WI38 (cell line): ENCODE measurements around the gene ANP32B.
A peak's percentile ranks its signal among the peaks of the same experiment; 100 is the strongest.
"Not testable (repeated sequence)": the region's sequence is repeated elsewhere in the genome, so short reads cannot be mapped to it uniquely, and the experiment has no call there.

Experiments
- H3K4me3 ChIP-seq: 2 replicates; pipeline ENCODE4 v1.5.1; 2011; ENCODE audit warnings: low read depth, mild to moderate bottlenecking, control low read depth, low read length
- CTCF ChIP-seq: IDR thresholded peaks from 2 replicates; pipeline ENCODE4 v1.5.1; 2012; ENCODE audit warnings: low read depth, mild to moderate bottlenecking, control low read depth, low read length

ANP32B gene

DNA sequence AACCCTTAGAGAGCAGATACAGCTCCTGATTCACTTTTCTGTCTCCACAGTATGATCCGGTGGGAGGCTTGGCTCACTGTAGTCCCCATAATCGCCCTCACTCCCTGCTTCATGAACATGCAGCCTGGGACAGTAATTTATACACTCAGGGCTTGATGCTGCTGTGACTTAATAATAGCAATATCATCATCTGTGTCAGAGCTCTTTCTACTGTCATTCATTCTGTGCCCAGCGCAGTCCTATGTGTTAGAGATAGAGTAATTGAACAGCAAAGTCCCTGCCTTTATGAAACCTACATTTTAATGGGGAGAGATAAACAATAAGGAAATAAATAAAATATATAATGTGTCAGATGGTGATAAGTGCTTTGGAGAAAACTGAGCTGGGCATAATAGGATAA, 42.4 kb upstream of the ANP32B start:
- no peak for TF ChIP-seq CTCF
- no peak overlapping the region for H3K4me3 ChIP-seq

DNA sequence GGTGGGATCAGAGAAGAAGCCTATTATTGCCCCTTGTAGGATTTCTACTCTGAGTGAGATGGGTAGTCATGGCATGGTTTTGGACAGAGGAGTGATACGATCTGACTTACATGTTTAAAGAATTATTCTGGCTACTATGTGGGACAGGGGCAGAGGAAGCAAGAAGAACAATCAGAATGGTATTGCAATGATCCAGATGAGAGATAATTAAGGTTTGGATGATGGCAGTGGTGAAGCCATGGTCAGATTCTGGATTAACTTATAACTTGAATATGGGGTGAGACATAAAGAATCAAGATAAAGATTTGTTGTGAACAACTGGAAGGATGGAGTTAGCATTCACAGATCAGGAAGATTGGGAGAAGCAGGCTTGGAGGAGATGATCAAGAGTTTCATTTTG, 41.8 kb upstream of the ANP32B start:
- no peak for TF ChIP-seq CTCF
- no peak overlapping the region for H3K4me3 ChIP-seq

DNA sequence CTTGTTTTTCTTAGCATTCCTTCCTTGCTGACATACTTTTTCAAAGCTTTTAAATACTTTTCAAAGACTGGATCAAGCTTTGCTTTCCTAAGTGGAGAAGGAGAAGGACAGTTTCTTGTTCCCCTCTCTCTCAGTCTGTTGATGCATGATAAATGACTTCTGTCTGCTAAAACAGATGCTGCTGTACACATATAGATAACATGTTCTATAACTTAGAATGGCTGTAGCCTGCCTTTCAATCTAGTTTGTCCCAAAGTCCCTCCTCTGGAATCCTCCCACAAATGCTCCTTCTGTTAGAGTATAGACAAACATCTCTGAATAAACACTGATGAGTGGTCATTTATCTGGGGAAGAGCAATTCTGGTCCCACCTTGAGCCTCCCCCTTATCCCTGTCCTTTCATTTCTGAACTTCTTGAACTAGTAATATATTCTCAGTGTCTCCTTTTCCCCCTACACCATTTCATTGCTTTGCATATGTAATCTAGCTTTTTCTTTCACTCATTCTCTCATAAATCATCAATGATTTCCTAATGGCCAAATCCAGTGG, 39.8 kb upstream of the ANP32B start:
- no peak overlapping the region for H3K4me3 ChIP-seq
- TF ChIP-seq CTCF = no peak

DNA sequence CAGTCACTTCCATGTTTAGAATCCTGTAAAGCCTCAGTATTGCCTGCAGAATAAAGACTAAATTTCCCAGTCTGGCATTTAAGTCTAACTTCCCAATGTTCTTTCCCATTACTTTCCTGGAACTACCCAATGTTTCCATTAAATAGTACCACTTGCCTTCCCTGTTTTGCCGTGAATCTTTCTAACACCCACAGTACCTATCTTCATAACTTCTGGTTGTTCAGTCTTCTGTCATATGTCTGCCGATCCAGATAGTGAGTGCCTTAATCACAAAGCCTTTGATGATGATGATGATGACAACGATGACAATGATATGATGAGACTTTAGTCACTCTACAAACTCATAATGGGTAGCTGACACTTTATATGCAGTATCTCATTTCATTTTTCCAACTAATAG, 38.5 kb upstream of the ANP32B start:
- H3K4me3 ChIP-seq = no peak overlapping the region
- no peak for TF ChIP-seq CTCF

DNA sequence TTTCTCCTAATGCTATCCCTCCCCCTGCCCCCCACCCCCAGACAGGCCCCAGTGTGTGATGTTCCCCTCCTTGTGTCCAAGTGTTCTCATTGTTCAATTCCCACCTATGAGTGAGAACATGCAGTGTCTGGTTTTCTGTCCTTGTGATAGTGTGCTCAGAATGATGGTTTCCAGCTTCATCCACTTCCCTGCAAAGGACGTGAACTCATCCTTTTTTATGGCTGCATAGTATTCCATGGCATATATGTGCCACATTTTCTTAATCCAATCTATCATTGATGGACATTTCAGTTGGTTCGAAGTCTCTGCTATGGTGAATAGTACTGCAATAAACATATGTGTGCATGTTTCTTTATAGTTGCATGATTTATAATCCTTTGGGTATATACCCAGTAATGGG, 37.7 kb upstream of the ANP32B start:
- not testable (repeated sequence) for H3K4me3 ChIP-seq

DNA sequence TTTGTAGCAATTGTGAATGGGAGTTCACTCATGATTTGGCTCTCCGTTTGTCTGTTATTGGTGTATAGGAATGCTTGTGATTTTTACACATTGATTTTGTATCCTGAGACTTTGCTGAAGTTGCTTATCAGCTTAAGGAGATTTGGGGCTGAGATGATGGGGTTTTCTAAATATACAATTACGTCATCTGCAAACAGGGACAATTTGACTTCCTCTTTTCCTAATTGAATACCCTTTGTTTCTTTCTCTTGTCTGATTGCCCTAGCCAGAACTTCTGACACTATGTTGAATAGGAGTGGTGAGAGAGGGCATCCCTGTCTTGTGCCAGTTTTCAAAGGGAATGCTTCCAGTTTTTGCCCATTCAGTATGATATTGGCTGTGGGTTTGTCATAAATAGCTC, 36.0 kb upstream of the ANP32B start:
- H3K4me3 ChIP-seq = not testable (repeated sequence)

DNA sequence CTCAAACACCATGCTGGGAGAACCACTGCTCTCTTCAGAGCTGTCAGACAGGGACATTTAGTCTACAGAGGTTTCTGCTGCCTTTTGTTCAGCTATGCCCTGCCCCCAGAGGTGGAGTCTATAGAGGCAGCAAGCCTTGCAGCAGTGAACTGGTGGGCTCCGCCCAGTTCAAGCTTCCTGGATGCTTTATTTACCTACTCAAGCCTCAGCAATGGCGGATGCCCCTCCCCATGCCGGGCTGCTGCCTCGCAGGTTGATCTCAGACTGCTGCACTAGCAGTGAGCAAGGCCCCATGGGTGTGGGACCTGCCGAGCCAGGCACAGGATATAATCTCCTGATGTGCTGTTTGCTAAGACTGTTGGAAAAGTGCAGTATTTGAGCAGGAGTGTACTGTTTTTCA, 32.3 kb upstream of the ANP32B start:
- not testable (repeated sequence) for H3K4me3 ChIP-seq

GRCh38 chr9:97954550-97954989, 28.6 kb upstream of the ANP32B start:
- no peak overlapping the region for H3K4me3 ChIP-seq
- TF ChIP-seq CTCF = peak; percentile 41

DNA sequence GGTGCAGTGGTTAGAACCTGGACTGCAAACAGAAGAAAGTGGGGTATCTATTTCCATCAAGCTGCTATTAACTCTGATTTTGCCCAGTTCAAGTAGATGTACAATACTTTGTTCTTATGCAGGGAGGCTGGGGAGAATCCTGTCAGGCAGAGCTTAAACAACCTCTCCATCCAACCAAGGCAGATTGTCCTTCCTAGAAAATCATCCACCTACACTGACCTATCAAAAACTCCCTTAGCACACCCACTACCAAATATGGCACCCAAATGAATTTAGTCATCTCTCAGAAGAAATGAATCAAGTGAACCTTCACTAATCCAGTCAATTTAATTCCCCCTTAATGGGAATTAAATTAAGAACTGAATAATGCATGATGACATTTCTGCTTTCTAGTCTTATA, 26.8 kb upstream of the ANP32B start:
- no peak overlapping the region for H3K4me3 ChIP-seq
- no peak for TF ChIP-seq CTCF
